ENCODE measurements around the gene ZBTB7A. TPM values are rescaled to one million over a fixed set of nuclear protein-coding genes. Genes with fewer than 3 reads are reported as not detected.
A peak's percentile ranks its signal among the peaks of the same experiment; 100 is the strongest.

ZBTB7A gene
- polyA plus RNA-seq, 2 of the 4 experiments (the other 2 are of a cell fraction), result 2.3 to 11.6 TPM

DNA sequence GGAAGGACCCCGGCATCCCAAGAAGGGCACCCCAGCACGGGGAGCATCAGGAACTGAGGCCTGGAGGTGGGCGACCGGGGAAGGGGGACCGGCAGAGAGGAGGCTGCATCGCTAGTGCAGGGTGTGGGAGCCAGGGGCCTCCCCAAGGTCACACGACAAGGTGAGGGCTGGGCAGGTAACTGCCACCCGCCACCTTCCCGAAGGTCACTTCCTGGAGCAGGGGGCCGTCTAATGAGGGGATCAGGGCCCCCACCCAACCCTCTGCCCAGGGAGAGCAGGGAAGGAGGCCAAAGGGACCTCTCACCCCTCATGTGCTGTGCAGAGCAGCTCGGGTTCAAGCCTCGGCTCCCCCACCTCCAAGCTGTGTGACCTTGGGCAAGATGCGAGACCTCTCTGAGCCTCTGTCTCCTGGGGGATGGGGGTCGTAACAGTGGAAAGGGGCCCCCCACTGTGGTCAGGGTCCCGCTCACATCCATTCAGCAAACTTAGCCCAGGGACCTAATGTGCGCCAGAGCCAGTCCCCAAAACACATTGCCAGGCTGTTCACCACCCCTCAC is 6.0 kb downstream of the ZBTB7A start (continued):
- TF ChIP-seq, protein P1, sequence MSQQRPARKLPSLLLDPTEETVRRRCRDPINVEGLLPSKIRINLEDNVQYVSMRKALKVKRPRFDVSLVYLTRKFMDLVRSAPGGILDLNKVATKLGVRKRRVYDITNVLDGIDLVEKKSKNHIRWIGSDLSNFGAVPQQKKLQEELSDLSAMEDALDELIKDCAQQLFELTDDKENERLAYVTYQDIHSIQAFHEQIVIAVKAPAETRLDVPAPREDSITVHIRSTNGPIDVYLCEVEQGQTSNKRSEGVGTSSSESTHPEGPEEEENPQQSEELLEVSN (IDR thresholded peaks at IDR 0.05; ENCODE audit: borderline replicate concordance, low read depth), result no peak
- TF ChIP-seq, protein P2, sequence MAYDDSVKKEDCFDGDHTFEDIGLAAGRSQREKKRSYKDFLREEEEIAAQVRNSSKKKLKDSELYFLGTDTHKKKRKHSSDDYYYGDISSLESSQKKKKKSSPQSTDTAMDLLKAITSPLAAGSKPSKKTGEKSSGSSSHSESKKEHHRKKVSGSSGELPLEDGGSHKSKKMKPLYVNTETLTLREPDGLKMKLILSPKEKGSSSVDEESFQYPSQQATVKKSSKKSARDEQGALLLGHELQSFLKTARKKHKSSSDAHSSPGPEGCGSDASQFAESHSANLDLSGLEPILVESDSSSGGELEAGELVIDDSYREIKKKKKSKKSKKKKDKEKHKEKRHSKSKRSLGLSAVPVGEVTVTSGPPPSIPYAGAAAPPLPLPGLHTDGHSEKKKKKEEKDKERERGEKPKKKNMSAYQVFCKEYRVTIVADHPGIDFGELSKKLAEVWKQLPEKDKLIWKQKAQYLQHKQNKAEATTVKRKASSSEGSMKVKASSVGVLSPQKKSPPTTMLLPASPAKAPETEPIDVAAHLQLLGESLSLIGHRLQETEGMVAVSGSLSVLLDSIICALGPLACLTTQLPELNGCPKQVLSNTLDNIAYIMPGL (CRISPR knock-in tag; IDR thresholded peaks at IDR 0.05; ENCODE audit: borderline replicate concordance), result no peak

DNA sequence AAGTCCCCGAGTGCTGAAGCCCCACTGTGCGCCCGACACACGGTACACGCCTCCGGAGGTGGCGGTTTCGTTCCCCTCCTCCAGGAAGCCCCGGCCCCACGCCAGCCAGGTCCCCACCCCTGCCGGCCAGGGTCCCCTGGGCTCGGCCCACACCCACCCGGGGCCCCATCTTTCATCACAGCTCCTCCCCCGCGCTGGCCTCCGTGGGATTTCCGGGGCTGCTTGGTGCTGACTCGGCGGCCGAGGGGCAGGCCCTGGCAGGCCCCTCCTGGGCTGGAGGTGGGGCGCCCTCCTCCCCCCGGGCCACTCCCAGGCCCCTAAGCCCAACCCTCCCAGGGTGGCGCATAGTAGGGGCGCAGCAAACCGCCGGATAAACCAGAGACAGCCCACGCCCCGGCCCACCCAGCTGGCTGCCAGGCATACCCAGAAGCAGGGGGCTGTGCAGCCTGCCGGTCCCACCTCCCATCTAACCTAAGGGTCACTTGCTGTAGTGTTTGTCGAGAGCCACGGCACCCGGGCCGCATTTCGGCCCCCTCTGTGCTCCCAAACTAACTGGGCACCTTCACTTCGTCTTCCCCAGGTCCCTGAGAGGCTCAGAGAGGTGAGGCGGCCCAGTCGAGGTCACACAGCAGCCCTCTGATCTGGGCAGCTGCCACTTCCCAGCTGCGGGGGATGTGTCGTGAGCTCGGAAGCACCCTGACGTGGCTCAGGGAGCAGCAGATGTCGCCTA is 6.6 kb downstream of the ZBTB7A start:
- peak overlapping the region; percentile 93 to 96 for H3K27ac ChIP-seq
- no peak for FAIRE-seq
- no peaks in the 10 kb centered on the region for H3K9me3 ChIP-seq
- peak overlapping the region; percentile 90 for H3K4me2 ChIP-seq
- no peak overlapping the region for H3K4me3 ChIP-seq
- CTCF ChIA-PET, result no interaction called here
- ATAC-seq, result no peak
- no peak for DNase-seq (ENCODE audit: low read depth in 1 of 2, low spot score in 1 of 2)
- no peak for TF ChIP-seq BHLHE40 (IDR thresholded peaks at IDR 0.05; ENCODE audit: low read depth, low read length)
- TF ChIP-seq, protein P1 (IDR thresholded peaks at IDR 0.05; ENCODE audit: borderline replicate concordance, low read depth), result no peak
- TF ChIP-seq HOXB13 (CRISPR knock-in tag; IDR thresholded peaks at IDR 0.05; ENCODE audit: low read depth), result no peak
- TF ChIP-seq ZFP36 (IDR thresholded peaks at IDR 0.05; ENCODE audit: borderline replicate concordance, partially characterized antibody), result peak; percentile 52
- POLR2A ChIA-PET, result no interaction called here
- 73% methylated on average over 9 of the region's 42 CpGs for WGBS (ENCODE audit: missing lambda C conversion rate)
- peaks cover 62% of the 10 kb centered on the region for H3K4me1 ChIP-seq

DNA sequence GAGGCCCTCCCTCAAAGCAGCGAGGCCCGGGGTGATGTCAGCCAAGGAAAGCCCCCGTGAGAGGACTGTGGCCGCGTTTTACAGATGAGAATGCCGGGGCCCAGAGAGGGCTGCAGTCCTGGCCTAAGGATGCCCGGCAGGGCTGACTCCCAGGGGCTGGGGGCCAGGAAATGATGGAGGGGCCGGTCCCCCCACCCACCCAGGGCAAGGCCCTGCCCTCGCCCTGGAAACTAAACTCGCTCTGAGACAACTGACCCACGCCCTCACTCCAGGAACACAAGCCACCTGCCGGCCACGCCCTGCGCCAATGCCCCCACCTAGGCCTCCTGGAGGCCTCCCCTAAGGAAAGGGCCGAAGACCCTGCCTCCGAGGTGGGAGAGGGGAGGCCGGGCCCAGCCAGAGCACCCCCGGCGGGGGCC is 7.2 kb downstream of the ZBTB7A start:
- ChIA-PET CTCF (no interaction called here), POLR2A (no interaction called here)
- WGBS (ENCODE audit: missing lambda C conversion rate), result 69% methylated on average over 3 of the region's 19 CpGs
- no peak for DNase-seq (ENCODE audit: low read depth in 1 of 2, low spot score in 1 of 2)
- ATAC-seq, result no peak
- Histone ChIP-seq H3K4me2 (peak overlapping the region; percentile 90), H3K4me1 (peaks cover 62% of the 10 kb centered on the region), H3K27ac (peak overlapping the region; percentile 93 to 96), H3K9me3 (no peaks in the 10 kb centered on the region), H3K4me3 (no peak overlapping the region)
- TF ChIP-seq CHD2 (IDR thresholded peaks at IDR 0.05; ENCODE audit: low read length, partially characterized antibody) (no peak), SMC3 (IDR thresholded peaks at IDR 0.05) (no peak), KDM5A (IDR thresholded peaks at IDR 0.05) (no peak), MAFK (IDR thresholded peaks at IDR 0.05; ENCODE audit: partially characterized antibody) (no peak), JUNB (IDR thresholded peaks at IDR 0.05) (no peak), EHMT2 (IDR thresholded peaks at IDR 0.05; ENCODE audit: low read depth) (no peak), RFX5 (IDR thresholded peaks at IDR 0.05) (no peak), PHF8 (IDR thresholded peaks at IDR 0.05; ENCODE audit: borderline replicate concordance, low read depth) (no peak), SREBF2 (IDR thresholded peaks at IDR 0.05) (no peak), ZNF302 (CRISPR knock-in tag; IDR thresholded peaks at IDR 0.05) (no peak), NR3C1 (IDR thresholded peaks at IDR 0.05) (no peak), CEBPB (IDR thresholded peaks at IDR 0.05) (no peak), RARB (CRISPR knock-in tag; IDR thresholded peaks at IDR 0.05) (no peak), FOSL2 (IDR thresholded peaks at IDR 0.05) (no peak), FOSL2 (CRISPR knock-in tag; IDR thresholded peaks at IDR 0.05) (no peak), MAZ (IDR thresholded peaks at IDR 0.05; ENCODE audit: borderline replicate concordance, low read depth, low read length) (no peak), NPAS2 (CRISPR knock-in tag; IDR thresholded peaks at IDR 0.05; ENCODE audit: borderline replicate concordance) (no peak), RAD21 (conservative IDR thresholded peaks at IDR 0.05 in 1 of 2, IDR thresholded peaks at IDR 0.05 in 1 of 2) (no peak), EP300 (IDR thresholded peaks at IDR 0.05) (no peak)
- FAIRE-seq, result no peak

Measured in A549 (cell line).